Stimulated activated naive CD4-positive, alpha-beta T cell treated with Interleukin-2 at 50 U/mL for 16 hours (primary cell): ENCODE data around the gene NSL1.

ENCODE experiments used
- DNase-seq: peaks from one replicate; lab custom pipeline; 2025; lab: John Stamatoyannopoulos, UW

The NSL1 gene

DNA sequence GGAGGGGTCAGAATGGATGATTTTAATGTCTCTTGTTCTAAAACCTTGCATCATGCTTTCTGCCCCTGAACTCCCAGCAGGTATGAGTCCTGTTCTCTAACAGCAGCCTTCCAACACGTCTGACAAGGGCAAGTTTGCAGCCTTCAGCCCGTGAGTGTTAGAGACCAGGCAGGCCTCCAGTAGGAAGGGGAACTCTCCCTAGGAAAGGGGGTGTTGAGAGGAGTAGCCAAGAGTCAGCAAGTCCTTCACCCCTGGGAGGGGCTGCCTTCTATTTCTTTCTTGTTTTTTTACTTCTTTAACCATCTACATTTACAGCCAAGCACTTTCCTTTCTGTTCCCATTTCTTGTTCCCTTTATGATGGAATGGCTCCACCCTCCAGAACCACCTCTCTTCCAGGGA is 106.1 kb downstream of the NSL1 start:
- DNase-seq = no peak

DNA sequence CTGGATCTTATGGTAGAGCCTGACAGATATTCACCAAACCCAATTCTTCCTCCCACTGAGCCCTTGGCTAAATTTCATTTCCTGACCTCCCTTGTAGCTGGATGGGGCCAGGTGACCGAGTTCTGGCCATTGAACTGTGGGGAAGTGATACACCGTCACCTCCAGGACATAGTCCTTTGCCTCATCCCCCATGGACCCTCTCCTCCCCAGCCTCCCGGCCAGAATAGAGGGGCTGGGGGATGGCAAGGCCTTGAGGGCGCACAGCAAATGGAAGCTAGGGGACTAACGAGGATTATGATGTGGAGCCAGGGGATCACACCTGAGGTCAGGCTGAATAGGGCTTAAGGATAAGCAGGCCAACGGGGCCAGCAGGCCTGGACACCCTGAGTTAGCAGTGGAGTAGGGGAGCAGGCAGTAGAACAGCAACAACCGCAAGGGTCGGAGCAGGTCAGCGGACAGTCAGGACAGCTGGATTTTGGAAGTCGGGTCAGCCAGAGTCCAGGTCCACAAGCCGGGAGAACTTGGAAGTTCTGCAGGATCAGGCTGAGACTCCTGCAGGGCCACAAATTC is 107.0 kb downstream of the NSL1 start:
- no peak for DNase-seq

DNA sequence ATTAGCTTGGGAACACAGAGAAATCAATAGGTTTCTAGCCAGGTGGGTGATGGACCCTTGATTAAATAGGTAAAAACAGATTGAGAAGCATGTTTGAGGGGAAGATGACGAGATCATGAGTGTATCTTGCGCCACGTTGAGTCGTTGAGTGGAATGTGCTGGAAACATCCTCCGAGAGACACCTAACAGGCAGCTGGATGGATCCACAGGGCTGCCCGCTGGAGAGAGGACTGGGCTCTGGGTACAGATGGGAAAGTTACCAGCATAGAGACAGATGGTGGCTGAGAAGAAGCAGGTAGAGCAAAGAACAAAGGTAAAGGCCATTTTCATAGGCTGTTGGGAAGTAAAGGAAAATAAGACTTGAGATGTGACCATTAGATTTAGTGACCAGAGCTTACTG is 107.5 kb downstream of the NSL1 start:
- DNase-seq = no peak

GRCh38 chr1:212683357-212683722 is 108.2 kb downstream of the NSL1 start:
- peak; percentile 55 for DNase-seq

GRCh38 chr1:212680680-212681389 is 110.7 kb downstream of the NSL1 start:
- no peak for DNase-seq

GRCh38 chr1:212678456-212679410 is 112.8 kb downstream of the NSL1 start:
- no peak for DNase-seq

DNA sequence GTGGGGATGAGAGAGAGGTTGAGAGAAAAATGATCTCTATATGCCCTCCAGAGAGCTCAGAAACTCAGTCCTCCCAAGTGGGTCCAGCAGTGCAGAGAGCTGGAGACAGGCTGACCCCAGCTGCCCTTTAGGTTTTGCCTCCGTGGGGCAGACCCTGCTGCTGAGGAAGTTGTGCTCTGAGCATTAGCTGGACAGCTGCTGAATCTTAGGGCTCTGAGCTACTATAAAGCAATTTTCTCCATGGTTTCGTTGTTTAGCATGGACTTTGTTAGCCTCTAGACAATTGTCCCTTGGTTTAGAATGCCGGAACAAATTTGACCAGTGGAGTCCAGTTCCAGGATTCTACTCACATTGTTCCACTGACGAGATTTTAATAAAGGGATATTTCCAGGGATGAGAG is 114.0 kb downstream of the NSL1 start:
- DNase-seq = no peak

- no peak for DNase-seq
Observed at GRCh38 chr1:212677136-212677535, 114.4 kb downstream of the NSL1 start.
